Measurements from ENCODE around the gene CST11.
"Not testable (repeated sequence)": the region's sequence is repeated elsewhere in the genome, so short reads cannot be mapped to it uniquely, and the experiment has no call there.

Gene CST11

GRCh38 chr20:23452776-23453175 is at the start of gene CST11:
CST11 (minus strand) TSS chr20:23452876; CDS start chr20:23452811, 65 bp downstream.
- DNase-seq (ENCODE audit: low read depth in 2 of 2, low spot score in 1 of 2) = no peak

GRCh38 chr20:23501926-23502325 is 49.2 kb upstream of the CST11 start:
- DNase-seq (ENCODE audit: low read depth in 2 of 2, low spot score in 1 of 2) = no peak

GRCh38 chr20:23497536-23497935 is 44.9 kb upstream of the CST11 start:
- no peak for DNase-seq (ENCODE audit: low read depth in 2 of 2, low spot score in 1 of 2)

- DNase-seq (ENCODE audit: low read depth in 2 of 2, low spot score in 1 of 2) = no peak
Observed at GRCh38 chr20:23493172-23493772, 40.6 kb upstream of the CST11 start.

- DNase-seq (ENCODE audit: low read depth in 2 of 2, low spot score in 1 of 2) = no peak
Observed at GRCh38 chr20:23492292-23492691, 39.6 kb upstream of the CST11 start.

- no peak for DNase-seq (ENCODE audit: low read depth in 2 of 2, low spot score in 1 of 2)
Observed at GRCh38 chr20:23490817-23491216, 38.1 kb upstream of the CST11 start, which contains the start of gene CST8. CST8 (plus strand) TSS chr20:23491117; CDS start chr20:23491668, 551 bp downstream.

GRCh38 chr20:23488996-23489395 is 36.3 kb upstream of the CST11 start:
- DNase-seq (ENCODE audit: low read depth in 2 of 2, low spot score in 1 of 2) = no peak

- no peak for DNase-seq (ENCODE audit: low read depth in 2 of 2, low spot score in 1 of 2)
Observed at GRCh38 chr20:23488470-23488869, 35.8 kb upstream of the CST11 start.

- no peak for DNase-seq (ENCODE audit: low read depth in 2 of 2, low spot score in 1 of 2)
Observed at GRCh38 chr20:23484081-23484480, 31.4 kb upstream of the CST11 start.

GRCh38 chr20:23482138-23482537 is 29.5 kb upstream of the CST11 start:
- no peak for DNase-seq (ENCODE audit: low read depth in 2 of 2, low spot score in 1 of 2)

- no peak for DNase-seq (ENCODE audit: low read depth in 2 of 2, low spot score in 1 of 2)
Observed at GRCh38 chr20:23479043-23479442, 26.4 kb upstream of the CST11 start.

GRCh38 chr20:23477223-23477622 is 24.5 kb upstream of the CST11 start:
- no peak for DNase-seq (ENCODE audit: low read depth in 2 of 2, low spot score in 1 of 2)

GRCh38 chr20:23476015-23476754 is 23.5 kb upstream of the CST11 start:
- no peak for DNase-seq (ENCODE audit: low read depth in 2 of 2, low spot score in 1 of 2)

- DNase-seq (ENCODE audit: low read depth in 2 of 2, low spot score in 1 of 2) = no peak
Observed at GRCh38 chr20:23475395-23475794, 22.7 kb upstream of the CST11 start.

- DNase-seq (ENCODE audit: low read depth in 2 of 2, low spot score in 1 of 2) = not testable (repeated sequence)
Observed at GRCh38 chr20:23473293-23473692, 20.6 kb upstream of the CST11 start.

GRCh38 chr20:23472306-23472705 is 19.6 kb upstream of the CST11 start:
- not testable (repeated sequence) for DNase-seq (ENCODE audit: low read depth in 2 of 2, low spot score in 1 of 2)

GRCh38 chr20:23466961-23467360 is 14.3 kb upstream of the CST11 start:
- not testable (repeated sequence) for DNase-seq (ENCODE audit: low read depth in 2 of 2, low spot score in 1 of 2)

- no peak for DNase-seq (ENCODE audit: low read depth in 2 of 2, low spot score in 1 of 2)
Observed at GRCh38 chr20:23461180-23461579, 8.5 kb upstream of the CST11 start.

- no peak for DNase-seq (ENCODE audit: low read depth in 2 of 2, low spot score in 1 of 2)
Observed at GRCh38 chr20:23459461-23460150, 6.9 kb upstream of the CST11 start.

- DNase-seq (ENCODE audit: low read depth in 2 of 2, low spot score in 1 of 2) = no peak
Observed at GRCh38 chr20:23456873-23457272, 4.2 kb upstream of the CST11 start.

- no peak for DNase-seq (ENCODE audit: low read depth in 2 of 2, low spot score in 1 of 2)
Observed at GRCh38 chr20:23456409-23456808, 3.7 kb upstream of the CST11 start.

- no peak for DNase-seq (ENCODE audit: low read depth in 2 of 2, low spot score in 1 of 2)
Observed at GRCh38 chr20:23455639-23456038, 3.0 kb upstream of the CST11 start.
